ENCODE measurements around the gene CD2.

CD2 gene

GRCh38 chr1:116760996-116761665, 6.9 kb downstream of the CD2 start:
- TF ChIP-seq CTCF (IDR thresholded peaks at IDR 0.05; ENCODE audit: insufficient read depth, missing control alignments) = no peak
- FAIRE-seq (no peak), DNase-seq (ENCODE audit: insufficient read length, low spot score) (no peak)

DNA sequence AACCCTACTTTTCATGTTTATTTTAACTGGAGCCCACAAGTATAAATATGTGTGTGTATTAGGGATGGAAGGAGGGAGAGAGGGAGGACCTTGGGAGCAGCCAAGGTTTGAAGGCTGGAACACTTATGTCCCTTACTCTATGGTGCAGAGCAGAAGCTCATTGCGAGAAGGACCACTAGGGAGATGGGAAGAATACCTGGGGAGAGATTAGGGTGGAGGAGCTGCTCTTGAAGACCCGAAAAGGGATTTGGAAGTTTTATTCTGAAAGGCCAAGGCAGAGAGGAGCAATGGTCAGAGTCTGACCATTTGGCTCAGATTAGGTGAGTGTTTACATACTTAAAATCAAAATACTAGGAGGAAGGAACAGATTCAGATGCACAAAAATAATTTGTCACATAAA, 8.1 kb downstream of the CD2 start:
- FAIRE-seq (no peak), DNase-seq (ENCODE audit: insufficient read length, low spot score) (no peak)
- TF ChIP-seq CTCF (IDR thresholded peaks at IDR 0.05; ENCODE audit: insufficient read depth, missing control alignments) = no peak

DNA sequence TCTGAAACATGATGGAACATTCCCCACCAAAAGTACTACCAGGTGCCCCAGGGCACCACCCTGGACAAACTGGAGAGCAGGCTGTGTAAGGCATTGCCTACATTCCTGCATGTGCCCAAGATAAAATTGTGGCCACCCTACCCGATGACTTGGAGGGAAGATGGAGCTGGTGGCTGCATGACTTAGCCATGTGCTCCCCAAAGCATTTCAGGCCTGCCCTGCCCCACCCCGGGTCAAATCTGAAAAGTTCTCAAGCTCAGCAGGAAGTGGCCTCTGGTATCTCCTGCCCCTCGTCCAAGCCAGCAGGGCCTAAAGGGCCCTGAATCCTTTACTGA, 8.5 kb downstream of the CD2 start:
- DNase-seq (ENCODE audit: insufficient read length, low spot score) = no peak
- TF ChIP-seq CTCF (IDR thresholded peaks at IDR 0.05; ENCODE audit: insufficient read depth, missing control alignments) = no peak
- no peak for FAIRE-seq

- no peak for TF ChIP-seq CTCF (IDR thresholded peaks at IDR 0.05; ENCODE audit: insufficient read depth, missing control alignments)
- FAIRE-seq = no peak
- no peak for DNase-seq (ENCODE audit: insufficient read length, low spot score)
Measured at GRCh38 chr1:116763116-116763786, 9.0 kb downstream of the CD2 start.

GRCh38 chr1:116763787-116764465, 9.7 kb downstream of the CD2 start:
- peak; percentile 37 for TF ChIP-seq CTCF (IDR thresholded peaks at IDR 0.05; ENCODE audit: insufficient read depth, missing control alignments)
- DNase-seq (ENCODE audit: insufficient read length, low spot score) (no peak), FAIRE-seq (no peak)

GRCh38 chr1:116764466-116764898, 10.3 kb downstream of the CD2 start:
- no peak for TF ChIP-seq CTCF (IDR thresholded peaks at IDR 0.05; ENCODE audit: insufficient read depth, missing control alignments)
- no peak for DNase-seq (ENCODE audit: insufficient read length, low spot score)
- no peak for FAIRE-seq
